ENCODE results near the gene TRPM8.
A peak's percentile ranks its signal among the peaks of the same experiment; 100 is the strongest.
"Not testable (repeated sequence)": the region's sequence is repeated elsewhere in the genome, so short reads cannot be mapped to it uniquely, and the experiment has no call there.

The TRPM8 gene

DNA sequence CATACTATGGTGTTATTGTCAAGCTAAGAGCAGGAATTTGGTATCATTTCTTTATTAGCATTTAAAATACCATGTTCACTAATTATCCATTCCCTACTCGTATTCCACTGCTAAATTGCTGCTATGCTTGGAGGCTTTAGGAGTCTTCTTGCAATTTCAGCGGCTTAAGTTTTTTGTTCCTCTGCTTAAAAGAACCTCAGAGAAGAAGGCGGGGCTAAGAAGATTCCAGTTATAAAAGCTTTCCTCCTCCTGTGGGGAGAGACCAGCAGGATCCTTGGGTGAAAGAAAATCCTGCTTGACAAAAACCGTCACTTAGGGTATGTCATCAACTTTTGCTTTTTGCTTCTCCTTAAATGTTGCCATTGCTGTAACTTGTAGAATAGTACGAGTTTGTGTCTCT is at the start of gene TRPM8:
Gene TRPM8, plus strand, starts transcription at position 258 of the 400 bp plus-strand sequence. CDS start 9,165 bp downstream, outside the sequence.
- DNase-seq (ENCODE audit: low read depth in 2 of 2) = no peak

DNA sequence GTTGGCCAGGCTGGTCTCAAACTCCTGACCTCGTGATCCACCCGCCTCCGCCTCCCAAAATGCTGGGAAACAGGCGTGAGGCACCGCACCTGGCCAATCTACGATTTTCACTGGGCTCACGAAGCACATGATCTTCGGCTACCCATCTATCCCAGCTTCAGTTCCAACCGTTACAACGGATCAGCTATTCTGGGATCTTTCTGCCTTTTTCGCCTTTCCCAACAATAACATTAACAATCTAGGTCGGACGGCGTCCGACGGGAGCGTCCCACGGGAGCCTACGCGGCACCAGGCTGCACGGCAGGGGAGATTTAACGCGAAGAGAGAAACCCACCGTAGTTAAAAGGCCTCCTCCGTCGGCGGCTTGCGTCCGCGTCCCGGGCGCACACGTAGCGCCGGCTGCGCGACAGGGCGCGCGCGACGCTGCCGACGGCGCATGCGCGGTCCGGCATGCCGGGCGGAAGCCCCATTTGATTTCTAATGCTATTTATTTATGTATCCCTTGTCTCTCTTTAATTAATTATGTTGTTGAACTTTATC is 49.1 kb upstream of the TRPM8 start, which contains the start of gene MSL3B:
Gene MSL3B, minus strand, starts transcription at position 394 of the 540 bp plus-strand sequence.
- peak; percentile 39 to 51 for DNase-seq (ENCODE audit: low read depth in 2 of 2)

DNA sequence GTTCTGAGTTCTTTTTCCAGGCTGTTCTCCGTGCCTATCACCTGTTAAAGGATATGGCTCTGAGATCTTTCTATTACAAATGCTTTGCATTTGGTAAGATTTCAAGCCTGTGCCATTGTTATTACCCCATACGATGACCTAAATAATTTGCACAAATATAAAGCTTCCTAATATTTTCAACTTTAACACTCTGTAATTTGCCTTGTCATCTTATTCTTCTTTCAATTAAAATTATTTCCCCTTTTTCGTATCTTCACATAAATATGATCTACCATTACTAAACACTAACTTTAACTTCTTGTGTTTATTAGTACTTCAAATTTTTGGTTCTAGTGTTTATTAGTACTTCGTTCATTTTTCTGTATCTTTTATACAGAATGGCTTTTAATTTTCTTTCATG is 45.7 kb upstream of the TRPM8 start:
- DNase-seq (ENCODE audit: low read depth in 2 of 2) = no peak

DNA sequence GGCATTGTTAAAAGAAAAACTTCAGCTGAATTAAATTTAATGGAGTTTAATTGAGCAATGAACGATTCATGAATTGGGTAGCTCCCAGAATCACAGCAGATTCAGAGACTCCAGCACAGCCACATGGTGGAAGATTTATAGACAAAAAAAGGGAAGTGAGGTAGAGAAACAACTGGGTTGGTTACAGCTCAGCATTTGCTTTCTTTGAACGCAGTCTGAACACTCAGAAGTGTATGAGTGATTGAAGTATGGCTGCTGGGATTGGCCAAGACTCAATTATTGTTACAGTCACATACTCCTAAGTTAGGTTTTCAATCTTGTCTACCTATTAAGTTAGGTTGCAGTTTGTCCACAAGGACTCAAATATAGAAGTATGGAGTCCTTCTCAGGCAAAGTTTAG is 45.0 kb upstream of the TRPM8 start:
- DNase-seq (ENCODE audit: low read depth in 2 of 2) = not testable (repeated sequence)

DNA sequence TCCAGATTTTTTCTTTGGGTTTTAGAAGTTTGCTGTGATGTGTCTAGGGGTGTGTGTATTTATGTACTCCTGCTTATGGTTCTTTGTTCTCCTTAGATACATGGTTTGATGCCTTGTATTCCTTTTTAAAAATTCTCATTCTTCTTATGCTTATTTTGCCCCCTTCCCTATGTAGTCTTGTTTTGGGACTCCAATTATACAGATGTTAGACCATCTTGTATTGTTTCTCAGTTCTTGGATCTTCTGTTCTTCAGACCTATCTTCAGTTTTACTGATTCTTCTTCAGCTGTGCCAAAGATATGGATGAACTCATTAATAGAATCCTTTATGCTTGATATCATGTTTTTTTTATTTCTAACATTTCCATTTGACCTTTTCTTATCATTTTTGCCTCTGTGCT is 34.8 kb upstream of the TRPM8 start:
- DNase-seq (ENCODE audit: low read depth in 2 of 2) = no peak

DNA sequence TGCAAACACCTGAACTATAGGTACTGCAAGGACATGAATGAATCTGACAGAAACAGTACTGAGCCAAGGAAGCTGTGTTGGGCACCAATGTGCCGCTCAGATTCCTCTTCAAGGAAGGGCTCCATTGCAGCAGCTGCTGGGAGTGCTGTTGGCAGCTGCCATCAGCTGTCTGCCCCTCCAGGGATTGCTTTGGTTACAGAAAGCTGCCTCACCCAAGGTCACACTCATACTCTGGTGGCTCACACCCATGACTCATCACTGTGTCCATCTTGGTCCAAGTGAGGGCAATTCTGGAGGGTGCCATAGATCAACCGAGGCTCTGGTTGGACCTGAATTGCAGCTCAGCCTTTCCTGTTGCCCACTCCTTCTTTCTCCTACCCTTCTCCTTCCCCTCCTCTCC is 24.4 kb upstream of the TRPM8 start:
- DNase-seq (ENCODE audit: low read depth in 2 of 2) = no peak

DNA sequence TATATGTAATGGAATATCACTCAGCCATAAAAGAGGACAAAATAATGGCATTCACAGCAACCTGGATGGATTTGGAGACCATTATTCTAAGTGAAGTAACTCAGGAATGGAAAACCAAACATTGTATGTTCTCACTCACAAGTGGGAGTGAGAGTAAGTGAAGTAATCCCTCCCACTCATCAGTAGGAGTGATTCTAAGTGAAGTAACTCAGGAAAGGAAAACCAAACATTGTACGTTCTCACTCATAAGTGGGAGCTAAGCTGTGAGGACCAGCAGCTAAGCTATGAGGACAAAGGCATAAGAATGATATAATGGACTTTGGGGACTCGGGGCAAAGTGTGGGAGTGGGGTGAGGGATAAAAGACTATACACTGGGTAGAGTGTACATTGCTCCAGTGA is 20.9 kb upstream of the TRPM8 start:
- DNase-seq (ENCODE audit: low read depth in 2 of 2) = not testable (repeated sequence)

DNA sequence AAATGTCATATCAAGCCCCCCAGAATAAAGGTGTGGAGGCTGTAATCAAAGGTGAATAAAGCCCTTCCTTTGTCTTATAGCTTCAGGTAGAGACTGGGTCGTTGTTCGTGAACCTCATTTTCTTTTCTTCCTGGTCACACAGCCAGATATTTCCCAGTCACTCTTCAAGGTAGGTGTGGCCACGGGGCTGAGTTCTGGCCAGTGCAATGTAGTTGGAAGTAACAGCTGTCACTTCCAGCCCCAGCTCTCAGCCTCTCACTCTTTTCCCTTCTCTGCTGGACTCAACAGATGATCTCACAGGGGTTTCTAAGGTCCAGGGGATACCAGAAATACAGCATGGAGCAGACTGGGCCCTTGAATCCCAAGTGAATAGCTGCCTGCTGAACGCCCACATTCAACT is 15.8 kb upstream of the TRPM8 start:
- no peak for DNase-seq (ENCODE audit: low read depth in 2 of 2)

DNA sequence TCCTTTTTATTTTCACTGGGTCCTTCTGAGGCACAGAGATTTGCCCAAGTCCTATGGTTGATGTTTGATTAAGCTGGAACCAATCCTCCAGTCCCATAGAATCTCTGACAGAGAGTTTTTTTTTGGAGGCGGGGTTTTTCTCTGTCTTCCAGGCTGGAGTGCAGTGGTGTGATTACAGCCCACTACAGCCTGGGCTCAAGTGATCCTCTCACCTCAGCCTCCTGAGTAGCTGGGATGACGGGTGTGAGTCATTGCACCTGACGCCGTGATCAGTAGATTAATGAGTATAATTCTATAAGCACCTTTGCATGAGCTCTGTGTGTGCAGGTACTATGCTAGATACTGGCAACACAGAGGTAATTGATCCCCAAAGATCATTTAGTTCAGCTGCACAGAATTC is 15.3 kb upstream of the TRPM8 start:
- no peak for DNase-seq (ENCODE audit: low read depth in 2 of 2)

DNA sequence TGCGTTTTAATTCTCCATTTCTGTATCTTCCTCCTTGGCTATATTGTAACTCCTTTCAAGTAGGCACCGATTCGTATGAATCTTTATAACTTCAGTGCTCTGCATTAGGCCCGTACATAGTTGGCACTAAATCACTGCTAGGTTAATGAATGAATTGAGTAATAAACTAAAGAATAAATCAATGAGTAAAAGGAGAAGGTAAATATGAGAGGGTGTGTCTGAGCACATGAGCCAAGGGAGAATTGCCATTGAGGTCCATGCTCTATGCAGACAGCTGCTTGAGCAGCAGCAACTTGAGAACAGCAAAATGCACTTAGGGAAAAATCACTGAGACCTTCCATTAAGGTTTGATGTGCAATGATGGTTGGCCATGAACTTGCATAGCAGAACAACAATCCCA is 11.2 kb upstream of the TRPM8 start:
- DNase-seq (ENCODE audit: low read depth in 2 of 2) = no peak

DNA sequence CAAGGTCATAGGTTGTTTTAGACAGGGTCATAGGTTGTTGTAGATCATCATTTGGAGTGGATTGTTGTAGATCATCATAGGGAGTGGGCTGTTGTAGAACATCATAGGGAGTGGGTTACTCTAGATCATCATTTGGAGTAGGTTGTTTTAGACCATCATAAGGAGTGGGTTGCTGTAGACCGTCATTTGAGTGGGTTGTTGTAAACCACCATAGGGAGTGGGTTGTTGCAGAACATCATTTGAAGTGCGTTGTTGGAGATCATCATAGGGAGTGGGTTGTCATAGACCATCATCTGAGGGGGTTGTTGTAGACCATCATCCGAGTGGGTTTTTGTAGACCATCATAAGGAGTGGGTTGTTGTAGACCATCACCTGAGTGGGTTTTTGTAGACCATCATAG is 9.5 kb upstream of the TRPM8 start:
- DNase-seq (ENCODE audit: low read depth in 2 of 2) = no peak

DNA sequence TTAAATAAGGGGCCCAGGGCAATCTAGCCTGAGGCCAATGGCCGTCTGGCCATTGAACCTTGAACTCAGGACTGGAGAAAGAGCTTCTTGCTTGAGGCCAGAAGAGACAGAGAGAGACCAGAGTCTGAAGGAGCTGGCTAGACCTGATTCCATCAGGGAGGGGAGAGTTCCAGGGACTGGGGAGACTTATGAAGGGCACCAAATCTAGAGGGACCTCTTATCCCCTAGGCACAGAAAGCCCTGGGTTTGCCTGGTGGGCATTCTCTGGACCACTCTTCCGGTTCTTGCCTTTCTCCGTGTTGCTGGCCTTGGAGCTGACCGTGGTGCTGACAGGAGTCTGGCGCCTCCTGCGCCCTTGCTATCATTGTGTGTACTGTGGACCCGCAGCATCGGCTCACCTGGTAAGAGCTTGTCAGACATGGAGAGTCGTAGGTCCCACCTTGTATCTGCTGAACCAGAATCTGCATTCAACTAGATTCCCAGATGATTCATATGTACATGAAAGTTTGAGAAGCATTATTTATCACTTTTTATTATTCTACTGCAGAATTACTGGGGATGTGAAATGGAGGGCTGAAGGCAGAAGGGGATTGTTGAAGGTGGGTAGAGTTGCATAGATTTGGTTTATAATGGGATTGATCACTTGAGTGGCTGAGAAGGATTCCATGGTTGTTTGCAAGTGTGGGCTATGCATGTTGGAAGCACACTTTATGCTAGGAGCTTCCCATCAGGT is 4.3 kb upstream of the TRPM8 start:
- DNase-seq (ENCODE audit: low read depth in 2 of 2) = peak; percentile 5 to 14

DNA sequence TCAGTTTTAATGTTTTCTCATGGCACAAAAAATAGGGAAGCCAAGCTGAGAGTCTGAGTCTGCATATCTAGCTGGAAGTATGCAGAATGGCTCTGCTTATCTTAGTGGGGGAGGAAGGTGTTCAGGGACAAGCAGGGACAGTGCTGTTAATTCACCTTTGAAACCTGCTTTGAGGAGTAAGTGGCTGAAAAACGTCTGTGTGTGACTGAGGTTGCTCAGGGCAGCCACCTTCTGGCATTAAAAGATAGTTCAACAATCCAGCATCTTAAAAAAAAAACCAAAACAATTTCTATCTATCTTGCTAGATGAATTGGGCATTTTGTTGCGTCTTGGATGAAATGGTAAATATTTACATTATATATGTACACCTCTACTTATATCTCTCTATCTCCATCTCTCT is 2.0 kb upstream of the TRPM8 start:
- no peak for DNase-seq (ENCODE audit: low read depth in 2 of 2)

DNA sequence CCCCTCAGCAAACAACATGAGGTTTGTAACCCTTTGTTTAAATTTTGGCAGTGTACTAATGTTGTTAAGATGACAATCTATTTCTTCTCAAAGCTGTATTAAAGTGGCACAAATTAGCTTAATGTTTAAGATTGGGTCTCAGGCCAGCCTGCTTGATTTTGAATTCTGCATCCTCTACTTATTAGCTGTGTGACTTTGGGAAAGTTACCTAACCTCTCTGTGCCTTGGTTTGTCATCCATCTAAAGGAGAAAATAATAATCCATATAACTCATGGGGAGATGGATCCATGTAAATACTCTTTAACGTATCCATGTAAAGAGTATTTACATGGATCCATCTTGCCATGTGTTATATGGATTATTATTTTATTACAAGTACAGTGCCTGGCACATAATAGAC is 2.1 kb downstream of the TRPM8 start:
- DNase-seq (ENCODE audit: low read depth in 2 of 2) = no peak

DNA sequence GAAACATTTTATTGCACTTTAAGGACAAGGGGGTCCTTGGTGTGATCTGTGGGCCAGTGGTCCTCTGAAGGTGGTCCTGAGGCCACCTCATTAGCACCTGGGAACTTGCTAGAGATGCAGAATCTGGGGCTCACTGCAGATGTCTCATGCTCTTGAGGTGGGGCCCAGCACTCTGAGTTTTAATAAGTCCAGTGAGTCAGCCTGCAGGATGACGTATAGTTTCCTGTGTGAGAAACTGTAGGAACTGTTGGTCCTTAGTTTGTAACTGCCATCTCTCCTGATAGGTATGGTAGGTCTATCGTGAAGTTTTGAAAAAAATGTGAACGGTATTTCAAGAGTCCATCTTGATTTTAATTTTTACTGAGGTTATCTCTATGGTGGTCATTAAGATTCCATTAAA is 2.8 kb downstream of the TRPM8 start:
- DNase-seq (ENCODE audit: low read depth in 2 of 2) = no peak

DNA sequence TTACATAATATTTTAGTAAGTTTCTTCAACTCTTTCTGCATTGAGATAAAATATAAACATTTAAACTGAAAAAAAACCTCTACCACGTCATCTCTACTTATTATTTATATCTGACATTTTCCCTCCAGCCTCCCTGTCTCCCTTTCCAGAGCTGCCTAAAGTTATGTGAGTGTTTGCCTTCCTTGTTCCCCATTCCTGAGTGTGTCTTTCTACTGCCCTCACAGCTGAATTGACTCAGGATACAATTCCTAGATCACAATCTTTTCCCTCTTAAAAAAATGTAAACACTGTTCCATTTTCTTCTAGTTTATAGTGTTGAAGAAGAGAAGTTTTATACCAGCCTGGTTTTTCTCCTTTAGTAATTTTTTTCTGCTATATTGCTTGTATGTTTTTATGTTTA is 5.3 kb downstream of the TRPM8 start:
- no peak for DNase-seq (ENCODE audit: low read depth in 2 of 2)

DNA sequence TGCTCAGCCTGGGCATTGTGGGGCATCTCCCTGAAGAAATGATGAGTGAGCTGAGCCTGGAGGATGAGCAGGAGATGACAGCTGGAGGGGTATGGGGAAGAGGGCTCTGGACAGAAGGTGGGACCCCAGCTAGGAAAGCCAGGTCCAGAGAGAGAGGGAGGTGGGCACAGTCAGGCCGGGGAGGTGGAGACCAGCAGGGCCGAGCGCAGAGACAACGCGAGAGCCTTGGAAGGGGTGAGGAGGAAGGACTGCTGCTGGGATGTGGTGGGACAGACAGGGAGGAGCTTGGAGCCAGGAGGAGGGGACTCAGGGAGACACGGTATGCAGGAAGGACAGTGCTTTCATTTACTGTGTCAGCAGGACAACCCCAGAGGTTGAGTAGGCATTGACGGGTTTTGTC is 8.2 kb downstream of the TRPM8 start:
- no peak for DNase-seq (ENCODE audit: low read depth in 2 of 2)

DNA sequence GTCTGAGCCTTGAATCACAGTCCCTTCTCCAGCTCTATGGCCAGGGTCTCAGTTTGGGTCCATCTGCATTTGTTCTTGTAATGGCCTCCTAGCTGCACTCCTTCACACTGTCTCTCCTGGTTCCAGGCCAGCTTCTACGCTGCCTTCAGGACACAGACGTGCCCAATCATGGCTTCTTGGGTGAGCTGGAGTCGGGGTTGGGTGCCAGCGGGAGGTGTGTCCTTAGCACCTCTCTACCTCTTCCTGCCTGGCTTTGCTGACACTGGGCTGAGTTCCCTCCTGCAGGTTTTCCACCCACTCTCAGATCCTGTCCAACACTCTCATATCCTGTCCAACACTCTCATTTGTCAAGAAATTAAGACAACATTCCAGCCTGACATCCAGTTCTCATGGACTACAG is 9.6 kb downstream of the TRPM8 start:
- DNase-seq (ENCODE audit: low read depth in 2 of 2) = no peak

DNA sequence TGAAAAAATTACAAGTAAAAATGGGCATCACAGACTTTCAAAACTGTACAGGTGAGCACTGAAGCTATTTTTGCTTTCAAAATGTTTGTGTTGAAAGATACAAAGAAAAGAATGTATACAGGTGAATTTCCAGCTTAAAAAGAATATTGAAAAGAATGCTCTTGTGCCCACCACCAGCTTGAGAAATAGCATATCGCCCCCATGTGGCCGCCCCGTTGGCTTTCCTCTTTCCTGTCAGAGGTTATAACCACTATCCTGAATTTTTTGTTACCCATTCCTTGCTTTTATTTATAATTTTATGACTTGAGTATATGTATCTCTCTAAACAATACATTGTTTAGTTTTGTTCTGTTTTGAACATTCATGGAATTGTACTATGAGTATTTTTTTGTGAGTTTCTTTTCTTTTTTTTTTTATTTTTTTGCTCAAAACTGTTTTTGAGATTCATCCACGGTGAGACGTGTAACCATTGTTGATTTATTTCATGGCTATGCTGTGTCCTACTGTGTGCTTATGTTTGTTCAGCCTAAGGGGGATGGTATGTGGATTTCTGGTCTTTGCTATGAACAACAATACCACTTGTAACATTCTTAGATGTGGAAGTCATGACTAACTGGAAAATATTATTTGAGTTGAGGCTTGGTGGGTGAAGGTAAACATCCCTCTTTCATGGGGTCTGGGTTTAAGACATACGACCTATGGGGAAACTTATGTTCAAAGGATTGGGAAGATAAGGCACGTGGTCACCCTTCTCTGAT is 11.6 kb downstream of the TRPM8 start:
- DNase-seq (ENCODE audit: low read depth in 2 of 2) = peak; percentile 4 to 13

DNA sequence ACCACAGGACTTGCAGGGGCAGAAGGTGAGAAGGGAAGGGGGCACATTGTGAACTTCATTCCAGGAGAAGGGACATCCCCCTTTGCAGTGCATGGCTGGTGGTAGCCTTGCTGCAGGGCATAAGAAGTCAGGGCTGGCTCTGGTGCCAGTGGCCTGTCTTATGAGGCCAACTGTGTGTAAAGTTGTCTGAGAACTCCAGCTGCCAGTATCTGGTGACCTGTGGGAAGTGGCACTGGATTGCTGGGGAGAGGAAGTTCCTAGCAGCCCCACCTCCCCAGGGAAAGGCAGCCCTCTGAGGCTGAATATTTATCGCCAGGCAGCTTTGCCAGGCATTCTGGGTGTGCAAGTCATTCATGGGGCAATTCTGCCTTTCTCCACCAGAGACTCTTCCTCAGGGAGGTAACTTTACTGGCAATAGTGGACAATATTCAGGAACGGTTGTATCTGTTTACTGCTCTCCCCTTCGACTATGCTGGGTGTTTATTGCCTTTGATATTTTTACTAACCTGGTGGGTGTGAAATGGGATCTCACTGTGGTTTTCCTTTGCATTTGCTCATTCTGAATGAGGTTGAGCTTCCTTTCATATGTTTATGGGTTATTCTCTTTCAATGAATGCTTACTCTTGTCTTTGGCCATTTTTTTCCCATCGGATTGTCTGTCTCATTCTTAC is 12.3 kb downstream of the TRPM8 start:
- no peak for DNase-seq (ENCODE audit: low read depth in 2 of 2)

DNA sequence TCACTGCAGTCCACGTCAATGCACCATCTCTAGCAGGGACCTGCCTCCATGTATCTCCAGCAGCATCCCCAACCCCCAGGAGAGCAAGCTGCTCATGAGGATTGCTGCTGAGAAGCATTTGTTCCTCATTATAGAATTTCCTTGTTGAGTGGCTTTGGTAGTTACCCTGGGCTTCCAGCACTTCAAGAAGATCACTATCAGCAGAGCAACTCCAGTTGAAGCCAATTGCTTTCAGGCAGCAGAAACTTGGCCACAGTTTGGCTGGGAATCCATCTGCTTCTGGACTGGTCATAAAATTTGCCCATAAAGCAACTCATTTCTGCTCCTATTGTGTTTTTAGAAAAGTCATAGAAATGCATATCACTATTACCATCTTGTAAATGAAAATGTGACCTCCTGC is 17.4 kb downstream of the TRPM8 start:
- DNase-seq (ENCODE audit: low read depth in 2 of 2) = no peak

DNA sequence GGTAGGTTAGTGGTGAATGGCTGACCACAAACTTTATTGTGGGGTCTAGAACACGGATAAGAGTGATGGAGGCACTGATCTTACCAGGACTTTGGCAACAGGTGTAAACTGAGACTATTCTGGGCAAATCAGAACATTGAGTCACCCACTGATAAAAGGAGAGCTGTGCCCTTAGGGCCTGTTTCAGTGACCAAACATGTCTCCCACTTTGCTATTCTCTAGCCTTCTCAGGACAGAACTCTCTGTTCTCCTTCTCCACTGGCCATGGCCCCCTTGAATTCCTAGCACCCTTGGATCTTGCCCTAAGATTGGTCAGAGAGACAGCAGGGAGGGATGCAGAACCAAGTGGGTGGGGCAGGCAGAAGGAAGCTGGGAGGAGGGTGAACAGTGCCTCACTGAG is 18.3 kb downstream of the TRPM8 start:
- DNase-seq (ENCODE audit: low read depth in 2 of 2) = no peak

DNA sequence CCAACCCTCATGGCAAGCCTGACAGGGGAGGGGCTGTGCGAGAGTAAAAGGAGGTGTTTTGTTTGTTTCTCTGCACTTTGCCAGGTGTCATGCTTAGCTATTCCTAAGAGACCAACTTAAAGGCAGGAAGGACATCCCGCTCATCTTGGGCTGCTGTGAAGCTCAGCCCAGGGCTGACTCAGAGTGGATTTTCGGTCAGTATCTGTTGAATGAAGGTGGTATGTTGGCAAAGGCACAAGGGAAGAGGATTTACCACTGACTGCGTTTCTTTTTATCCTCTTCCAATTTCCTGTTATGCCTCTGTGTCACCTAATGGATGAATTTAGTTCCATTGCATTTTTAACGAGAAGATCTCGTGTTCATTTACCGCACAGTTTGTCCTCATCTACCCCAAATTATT is 18.9 kb downstream of the TRPM8 start:
- DNase-seq (ENCODE audit: low read depth in 2 of 2) = no peak
